ENCODE data around the gene POMGNT2.
"Not testable (repeated sequence)": the region's sequence is repeated elsewhere in the genome, so short reads cannot be mapped to it uniquely, and the experiment has no call there.

POMGNT2 gene

DNA sequence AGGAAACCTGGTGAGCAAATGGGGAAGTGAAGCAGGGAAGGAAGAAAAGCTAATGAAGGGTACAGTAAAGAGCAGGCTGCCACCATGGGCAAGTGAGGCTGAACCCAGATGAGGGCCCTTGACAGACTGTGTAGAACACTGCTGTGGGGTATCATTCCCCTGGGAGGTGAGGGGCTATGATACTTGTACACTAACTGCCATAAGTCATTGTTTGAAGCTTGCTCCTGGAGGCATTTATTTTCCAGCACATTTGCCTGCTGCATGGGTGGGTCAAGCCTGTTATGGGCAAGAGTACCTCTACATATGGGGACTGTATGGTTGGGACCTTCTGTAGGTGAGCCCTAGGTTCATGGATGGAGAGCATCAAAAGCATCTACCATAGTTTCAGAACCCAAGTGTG is 57.4 kb downstream of the POMGNT2 start:
- FAIRE-seq, result no peak
- DNase-seq (ENCODE audit: low spot score), result no peak

DNA sequence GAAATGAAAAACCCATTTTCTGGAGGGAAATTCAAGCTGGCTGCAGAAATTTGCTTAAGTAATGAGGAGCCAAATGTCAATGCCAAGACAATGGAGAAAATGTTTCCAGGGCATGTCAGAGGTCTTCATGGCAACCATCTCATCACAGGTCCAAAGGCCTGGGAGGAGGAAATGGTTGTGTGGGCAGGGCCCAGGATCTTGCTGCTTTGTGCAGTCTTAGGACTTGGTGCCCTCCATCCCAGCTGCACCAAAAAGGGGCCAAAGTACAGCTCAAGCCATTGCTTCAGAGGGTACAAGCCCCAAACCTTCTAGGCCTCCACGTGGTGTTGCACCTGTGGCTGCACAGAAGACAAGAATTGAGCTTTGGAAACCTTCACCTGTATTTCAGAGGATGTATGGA is 59.3 kb downstream of the POMGNT2 start:
- FAIRE-seq (no peak), DNase-seq (ENCODE audit: low spot score) (no peak)

- not testable (repeated sequence) for FAIRE-seq; DNase-seq (ENCODE audit: low spot score)
Measured at GRCh38 chr3:43045079-43045478, 60.8 kb downstream of the POMGNT2 start.

DNA sequence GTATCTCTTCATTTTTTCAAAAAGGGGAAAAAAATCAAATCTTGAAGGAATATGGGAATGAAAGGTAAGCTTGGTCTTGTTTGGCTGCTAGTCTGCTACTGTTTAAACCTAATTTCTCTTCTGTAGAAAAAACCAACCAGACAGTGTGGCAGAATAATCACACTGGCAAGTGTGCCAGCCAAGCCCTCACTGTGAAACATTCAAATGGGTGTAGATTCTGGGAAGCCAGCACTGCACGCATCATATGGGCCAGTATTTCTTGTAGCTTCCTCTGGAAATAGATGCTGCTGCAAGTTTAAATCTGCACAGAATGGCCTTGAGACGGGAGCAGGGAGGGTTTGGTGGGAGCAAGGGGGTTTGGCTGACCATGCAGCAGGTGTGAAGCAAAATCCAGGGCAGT is 62.1 kb downstream of the POMGNT2 start:
- DNase-seq (ENCODE audit: low spot score) (no peak), FAIRE-seq (no peak)

DNA sequence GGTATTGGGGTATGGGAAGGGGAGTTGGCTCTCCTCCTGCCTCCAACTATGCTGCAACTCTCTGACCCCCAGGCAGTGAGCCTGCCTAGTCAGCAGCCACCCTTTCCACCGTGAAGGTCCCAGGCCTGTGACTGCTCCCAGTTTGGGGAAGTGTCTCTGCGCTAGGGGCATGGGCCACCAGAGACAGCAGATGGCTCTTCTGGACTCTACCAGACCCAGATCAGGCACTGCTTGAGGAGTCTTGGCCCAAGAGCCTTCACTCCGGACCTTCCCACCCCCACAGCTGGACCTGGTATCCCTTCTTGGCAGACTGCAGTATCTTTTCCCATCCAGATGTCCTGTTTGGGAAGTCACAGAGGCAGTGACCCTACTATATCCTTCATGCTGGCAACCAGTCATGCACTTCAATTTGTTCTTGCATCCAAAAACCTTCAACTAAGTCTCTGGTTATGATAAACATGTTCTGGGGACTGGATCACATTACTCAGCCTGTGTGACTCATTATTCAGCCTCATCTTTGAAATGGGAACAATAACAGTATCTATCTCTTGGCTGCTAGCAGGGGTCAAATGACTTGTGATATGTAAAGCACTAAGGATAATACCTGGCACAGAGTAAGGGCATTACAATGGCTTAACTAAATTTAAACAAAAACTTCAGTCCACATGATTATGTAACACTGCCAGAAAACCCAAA is 62.7 kb downstream of the POMGNT2 start:
- DNase-seq (ENCODE audit: low spot score) (no peak), FAIRE-seq (no peak)

DNA sequence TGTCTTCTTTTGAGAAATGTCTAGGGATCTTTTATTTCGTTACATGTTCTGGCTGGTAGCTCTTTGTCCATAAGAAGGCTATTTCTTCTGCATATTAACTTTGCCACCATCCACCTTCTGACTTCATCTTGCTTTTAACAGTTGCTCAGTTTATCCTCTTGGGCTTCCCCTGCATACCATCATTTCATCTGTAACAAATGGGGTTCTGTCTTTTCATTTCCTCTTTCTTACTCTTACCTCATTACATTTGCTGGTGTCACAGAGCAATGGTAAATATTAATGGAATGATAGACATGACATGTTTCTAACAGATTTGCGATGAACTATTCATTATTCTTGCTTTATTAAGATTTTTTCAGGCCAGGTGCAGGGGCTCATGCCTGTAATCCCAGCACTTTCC is 64.4 kb downstream of the POMGNT2 start:
- FAIRE-seq (no peak), DNase-seq (ENCODE audit: low spot score) (no peak)

DNA sequence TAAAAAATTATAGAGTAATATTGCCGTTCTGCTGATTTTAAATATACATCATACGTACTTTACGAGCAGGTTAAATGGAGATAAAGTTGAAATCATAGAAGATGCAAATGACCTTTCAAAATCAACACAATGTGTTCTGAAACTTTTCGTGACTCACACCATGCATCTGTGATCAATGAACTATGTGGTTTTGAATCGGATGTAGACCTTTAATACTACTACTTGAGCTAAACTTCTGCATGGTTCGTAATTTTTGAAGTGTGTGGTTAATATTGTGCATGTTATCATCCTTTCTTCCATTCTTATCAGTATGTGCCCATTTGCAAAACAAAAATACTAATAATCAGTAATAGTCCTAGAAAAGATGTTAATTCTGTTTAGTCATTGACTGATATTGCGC is 67.9 kb downstream of the POMGNT2 start:
- FAIRE-seq, result no peak

DNA sequence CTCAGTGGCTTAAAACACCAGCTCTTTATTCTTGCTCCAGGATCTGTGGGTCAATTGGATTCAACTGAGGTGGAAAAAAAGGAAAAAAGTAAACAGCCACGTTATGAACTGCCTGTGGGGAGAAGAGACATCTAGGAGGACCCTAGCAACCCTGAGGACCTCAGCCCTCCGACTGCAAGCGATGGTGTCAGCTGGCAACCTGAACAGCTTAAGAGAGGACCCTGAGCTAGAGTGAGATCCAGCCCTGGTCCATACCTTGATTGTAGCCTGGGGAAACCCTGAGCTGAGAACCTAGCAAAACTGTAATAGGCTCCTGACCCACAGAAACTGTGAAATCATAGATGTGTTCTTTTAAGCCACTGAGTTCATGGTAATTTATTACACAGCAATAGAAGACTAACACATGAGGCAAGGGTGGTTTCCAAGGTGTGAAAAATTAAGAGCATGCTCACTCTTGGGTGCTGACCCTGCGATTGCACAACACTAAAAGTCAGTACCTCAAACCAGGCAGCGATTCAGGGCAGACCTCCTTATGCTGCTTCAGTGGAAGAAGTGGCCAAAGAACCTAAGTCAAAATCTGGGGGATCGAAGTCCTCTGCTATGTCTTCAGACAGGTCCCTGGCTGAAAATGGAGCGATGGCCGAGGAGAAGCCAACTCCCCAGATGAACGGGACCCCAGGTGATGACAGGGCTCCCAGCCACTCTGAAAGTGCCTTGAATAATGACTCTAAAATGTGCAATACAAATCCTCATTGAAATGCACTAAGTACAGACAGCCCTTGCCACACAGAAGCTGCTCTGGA is 69.1 kb downstream of the POMGNT2 start:
- FAIRE-seq (no peak), DNase-seq (ENCODE audit: low spot score) (no peak)

More for the DNA sequence above, 67.9 kb downstream of the POMGNT2 start:
- DNase-seq (ENCODE audit: low spot score), result no peak

GRCh38 chr3:43035801-43036365 is 70.0 kb downstream of the POMGNT2 start:
- DNase-seq (ENCODE audit: low spot score), result no peak
- FAIRE-seq, result no peak

- FAIRE-seq, result no peak
- no peak for DNase-seq (ENCODE audit: low spot score)
Measured at GRCh38 chr3:43034911-43035310, 71.0 kb downstream of the POMGNT2 start.

DNA sequence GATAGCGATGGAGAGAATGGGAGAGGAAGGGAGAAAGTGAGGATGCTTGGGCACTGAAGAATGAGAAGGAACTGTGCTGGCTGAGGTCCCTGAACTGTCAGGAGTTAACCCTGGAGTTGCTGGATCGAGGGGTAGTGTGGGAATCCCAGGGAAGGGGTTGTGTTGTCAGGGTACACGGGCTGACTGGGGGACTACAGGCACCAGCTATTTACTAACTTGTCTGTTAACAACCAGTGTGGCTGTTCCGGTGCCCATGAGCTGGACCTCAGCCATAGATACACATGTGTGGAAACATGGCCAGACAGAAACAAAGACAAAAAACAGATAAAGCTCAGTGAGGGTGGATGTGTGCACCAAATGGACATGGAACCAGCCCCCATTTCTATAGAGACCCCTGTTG is 71.7 kb downstream of the POMGNT2 start:
- FAIRE-seq (no peak), DNase-seq (ENCODE audit: low spot score) (no peak)

GRCh38 chr3:43032646-43033628 is 72.9 kb downstream of the POMGNT2 start:
- FAIRE-seq, result no peak
- DNase-seq (ENCODE audit: low spot score), result no peak

GRCh38 chr3:43031889-43032545 is 73.9 kb downstream of the POMGNT2 start:
- FAIRE-seq, result no peak
- no peak for DNase-seq (ENCODE audit: low spot score)

- no peak for DNase-seq (ENCODE audit: low spot score)
- no peak for FAIRE-seq
Measured at GRCh38 chr3:43031485-43031884, 74.4 kb downstream of the POMGNT2 start.

GRCh38 chr3:43030162-43030935 is 75.5 kb downstream of the POMGNT2 start:
- DNase-seq (ENCODE audit: low spot score) (no peak), FAIRE-seq (no peak)

Data from RCC 7860 (cell line).